Progenitor cell of endocrine pancreas (in vitro differentiated cells): ENCODE data around the gene OXLD1. TPM values are rescaled to one million over a fixed set of nuclear protein-coding genes. Genes with fewer than 3 reads are reported as not detected.

Source experiments
- DNase-seq: peaks from one replicate; pipeline ENCODE4 v3.0.0; 2021; ENCODE audit warnings: low spot score; ENCODE audit not compliant: unreplicated experiment
- H3K27ac Mint-ChIP-seq: 2 replicates; pipeline ENCODE4 v1.8.0; 2021; ENCODE audit warnings: mild to moderate bottlenecking, moderate library complexity, mixed read lengths
- H3K27me3 Mint-ChIP-seq: 2 replicates; pipeline ENCODE4 v1.8.0; 2021; ENCODE audit warnings: mixed read lengths
- H3K36me3 Mint-ChIP-seq: 2 replicates; pipeline ENCODE4 v1.8.0; 2022; ENCODE audit warnings: mixed read lengths; ENCODE audit not compliant: insufficient read depth
- H3K4me1 Mint-ChIP-seq: 2 replicates; pipeline ENCODE4 v1.8.0; 2021; ENCODE audit warnings: low read depth, mixed read lengths
- H3K4me3 Mint-ChIP-seq: 2 replicates; pipeline ENCODE4 v1.8.0; 2021; ENCODE audit warnings: low read depth, mild to moderate bottlenecking, moderate library complexity, mixed read lengths
- H3K9me3 Mint-ChIP-seq: 2 replicates; pipeline ENCODE4 v1.8.0; 2021; ENCODE audit warnings: low read depth, mixed read lengths
- total RNA-seq: library from RNA; stranded (reverse); gene quantifications from 2 replicates; pipeline ENCODE4 v1.2.1, GENCODE V29; 2021
- TF ChIP-seq, protein P1 (sequence below): fragments of 200-600 bp; sonication (generic); IDR thresholded peaks from one replicate; pipeline ENCODE4 v1.5.0; 2021; ENCODE audit warnings: antibody characterized with exemption, mild to moderate bottlenecking; ENCODE audit not compliant: unreplicated experiment

OXLD1 gene
- total RNA-seq, 1 donor from 2014 or later, result 18.6 TPM

DNA sequence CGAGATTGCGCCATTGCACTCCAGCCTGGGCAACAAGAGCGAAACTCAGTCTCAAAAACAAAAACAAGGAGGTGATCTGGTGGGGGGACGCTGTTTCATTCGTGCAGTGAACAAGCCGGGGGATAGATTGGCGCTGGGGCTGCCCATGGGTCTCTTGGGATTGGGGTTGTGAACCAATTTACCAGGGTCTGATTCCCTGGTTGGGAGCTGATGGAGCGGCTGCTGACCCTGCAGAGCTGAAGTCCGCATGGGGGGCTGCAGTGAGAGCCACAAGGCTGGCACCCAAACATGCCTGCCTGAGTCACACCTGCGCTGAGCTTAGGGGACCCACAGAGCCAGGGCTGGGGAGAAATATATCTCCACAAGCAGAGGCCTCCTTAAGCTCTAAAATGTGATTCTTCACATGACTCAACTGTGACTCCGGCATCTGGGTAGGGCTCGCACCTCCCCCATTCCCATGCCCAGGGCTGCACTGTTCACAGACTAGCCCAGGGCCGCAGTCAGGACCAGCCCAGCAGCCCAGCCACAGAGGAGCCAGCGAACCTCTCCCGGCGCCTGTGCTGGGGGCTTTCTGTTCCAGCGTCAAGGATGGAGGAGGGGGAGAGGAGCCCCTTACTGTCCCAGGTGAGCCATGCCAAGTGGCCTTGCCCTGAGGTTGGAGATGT lies 24.4 kb downstream of the OXLD1 start:
- Mint-ChIP-seq H3K36me3 (no peaks in the 10 kb centered on the region), H3K4me3 (no peak overlapping the region), H3K4me1 (peaks cover 1% of the 10 kb centered on the region), H3K27ac (no peak overlapping the region), H3K9me3 (no peaks in the 10 kb centered on the region), H3K27me3 (peaks cover 3% of the 10 kb centered on the region)
- TF ChIP-seq, protein P1, sequence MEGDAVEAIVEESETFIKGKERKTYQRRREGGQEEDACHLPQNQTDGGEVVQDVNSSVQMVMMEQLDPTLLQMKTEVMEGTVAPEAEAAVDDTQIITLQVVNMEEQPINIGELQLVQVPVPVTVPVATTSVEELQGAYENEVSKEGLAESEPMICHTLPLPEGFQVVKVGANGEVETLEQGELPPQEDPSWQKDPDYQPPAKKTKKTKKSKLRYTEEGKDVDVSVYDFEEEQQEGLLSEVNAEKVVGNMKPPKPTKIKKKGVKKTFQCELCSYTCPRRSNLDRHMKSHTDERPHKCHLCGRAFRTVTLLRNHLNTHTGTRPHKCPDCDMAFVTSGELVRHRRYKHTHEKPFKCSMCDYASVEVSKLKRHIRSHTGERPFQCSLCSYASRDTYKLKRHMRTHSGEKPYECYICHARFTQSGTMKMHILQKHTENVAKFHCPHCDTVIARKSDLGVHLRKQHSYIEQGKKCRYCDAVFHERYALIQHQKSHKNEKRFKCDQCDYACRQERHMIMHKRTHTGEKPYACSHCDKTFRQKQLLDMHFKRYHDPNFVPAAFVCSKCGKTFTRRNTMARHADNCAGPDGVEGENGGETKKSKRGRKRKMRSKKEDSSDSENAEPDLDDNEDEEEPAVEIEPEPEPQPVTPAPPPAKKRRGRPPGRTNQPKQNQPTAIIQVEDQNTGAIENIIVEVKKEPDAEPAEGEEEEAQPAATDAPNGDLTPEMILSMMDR, result no peak
- no peak for DNase-seq

DNA sequence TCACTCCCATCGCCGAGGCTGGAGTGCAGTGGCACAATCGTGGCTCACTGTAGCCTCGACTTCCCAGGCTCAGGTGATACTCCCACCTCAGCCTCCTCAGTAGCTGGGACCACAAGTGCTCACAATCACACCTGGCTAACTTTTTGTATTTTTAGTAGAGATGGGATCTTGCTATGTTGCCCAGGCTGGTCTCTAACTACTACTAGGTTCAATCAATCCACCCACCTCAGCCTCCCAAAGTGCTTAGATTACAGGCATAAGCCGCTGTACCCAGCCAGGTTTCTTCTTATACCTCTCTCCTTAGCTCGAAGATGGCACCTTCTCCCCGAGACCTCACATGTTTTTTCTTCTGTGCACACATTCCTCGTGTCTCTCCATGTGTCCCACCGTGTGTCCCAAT lies 26.4 kb downstream of the OXLD1 start:
- H3K4me1 Mint-ChIP-seq, result peaks cover 11% of the 10 kb centered on the region
- no peaks in the 10 kb centered on the region for H3K9me3 Mint-ChIP-seq
- H3K4me3 Mint-ChIP-seq, result no peak overlapping the region
- H3K36me3 Mint-ChIP-seq, result no peaks in the 10 kb centered on the region
- no peaks in the 10 kb centered on the region for H3K27me3 Mint-ChIP-seq
- H3K27ac Mint-ChIP-seq, result no peak overlapping the region
- TF ChIP-seq, protein P1, result no peak
- DNase-seq, result no peak

DNA sequence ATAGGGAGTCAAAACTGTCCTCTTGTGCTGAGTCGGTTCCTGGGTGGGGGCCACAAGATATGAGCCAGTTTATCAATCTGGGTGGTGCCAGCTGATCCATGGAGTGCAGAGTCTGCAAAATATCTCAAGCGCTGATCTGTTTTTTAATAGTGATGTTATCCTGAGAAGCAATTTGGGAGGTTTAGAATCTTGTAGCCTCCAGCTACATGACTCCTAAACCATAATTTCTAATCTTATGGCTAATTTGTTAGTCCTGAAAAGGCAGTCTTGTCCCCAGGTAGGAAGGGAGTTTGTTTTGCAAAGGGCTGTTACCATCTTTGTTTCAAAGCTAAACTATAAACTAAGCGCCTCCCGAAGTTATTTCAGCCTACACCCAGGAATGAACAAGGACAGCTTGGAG lies 27.7 kb downstream of the OXLD1 start:
- no peaks in the 10 kb centered on the region for H3K9me3 Mint-ChIP-seq
- H3K27me3 Mint-ChIP-seq, result no peaks in the 10 kb centered on the region

DNA sequence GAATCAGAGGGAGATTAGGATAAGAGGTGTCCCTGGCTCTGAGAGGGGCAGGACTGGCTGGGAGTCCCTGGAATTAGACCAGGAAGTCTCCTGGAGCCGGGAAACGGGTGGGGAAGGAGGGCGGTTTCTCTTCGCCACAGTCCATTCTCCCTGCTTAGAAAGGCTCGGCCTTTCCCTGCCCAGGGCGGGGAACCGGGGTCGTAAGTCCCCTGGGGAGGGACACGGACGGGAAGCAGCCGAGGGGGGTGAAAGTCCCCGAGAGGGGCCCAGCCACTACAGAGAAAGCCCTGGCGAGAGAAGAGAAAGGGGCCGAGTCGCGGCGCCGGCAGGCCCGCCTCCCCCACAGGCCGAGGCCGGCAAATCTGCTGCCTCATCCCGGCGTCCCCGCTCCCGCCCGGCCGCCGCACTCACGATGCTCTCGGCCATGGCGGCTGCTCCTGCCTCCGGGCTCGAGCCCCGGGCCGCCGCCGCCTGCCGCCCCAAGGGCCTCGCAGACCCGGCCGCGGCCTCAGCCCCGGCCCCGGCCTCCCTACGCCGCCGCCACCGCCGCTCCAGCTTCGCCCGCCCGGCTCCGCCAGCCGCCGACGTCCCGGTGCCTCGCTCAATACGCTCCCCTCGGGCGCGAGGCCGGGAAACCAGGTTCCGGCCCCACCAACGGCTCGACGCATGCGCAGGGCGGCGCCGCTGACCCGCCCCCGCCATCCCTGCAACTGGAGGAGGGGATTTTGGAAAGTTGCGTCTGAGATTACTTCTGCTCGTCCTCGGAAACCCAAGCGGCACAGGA lies 29.7 kb downstream of the OXLD1 start, which contains the start of the genes NPLOC4 and TSPAN10:
NPLOC4 (minus strand) TSS at position 608 of the 784 bp plus-strand sequence; CDS start at position 426, 182 bp downstream.
TSPAN10 (plus strand) TSS at position 692 of the 784 bp plus-strand sequence. CDS start 5,217 bp downstream, outside the sequence.
- peaks cover 11% of the 10 kb centered on the region for H3K4me1 Mint-ChIP-seq
- TF ChIP-seq, protein P1, result no peak
- no peaks in the 10 kb centered on the region for H3K36me3 Mint-ChIP-seq
- peak within 1 kb of the TSS; percentile 89 for H3K4me3 Mint-ChIP-seq
- no peaks in the 10 kb centered on the region for H3K27me3 Mint-ChIP-seq
- peak; percentile 83 for DNase-seq
- H3K9me3 Mint-ChIP-seq, result no peaks in the 10 kb centered on the region
- peak within 1 kb of the TSS; percentile 96 for H3K27ac Mint-ChIP-seq

More for the DNA sequence above, 27.7 kb downstream of the OXLD1 start:
- no peak overlapping the region for H3K4me3 Mint-ChIP-seq
- peaks cover 11% of the 10 kb centered on the region for H3K4me1 Mint-ChIP-seq
- no peaks in the 10 kb centered on the region for H3K36me3 Mint-ChIP-seq
- peak overlapping the region; percentile 49 for H3K27ac Mint-ChIP-seq
- TF ChIP-seq, protein P1, result no peak
- DNase-seq, result no peak

DNA sequence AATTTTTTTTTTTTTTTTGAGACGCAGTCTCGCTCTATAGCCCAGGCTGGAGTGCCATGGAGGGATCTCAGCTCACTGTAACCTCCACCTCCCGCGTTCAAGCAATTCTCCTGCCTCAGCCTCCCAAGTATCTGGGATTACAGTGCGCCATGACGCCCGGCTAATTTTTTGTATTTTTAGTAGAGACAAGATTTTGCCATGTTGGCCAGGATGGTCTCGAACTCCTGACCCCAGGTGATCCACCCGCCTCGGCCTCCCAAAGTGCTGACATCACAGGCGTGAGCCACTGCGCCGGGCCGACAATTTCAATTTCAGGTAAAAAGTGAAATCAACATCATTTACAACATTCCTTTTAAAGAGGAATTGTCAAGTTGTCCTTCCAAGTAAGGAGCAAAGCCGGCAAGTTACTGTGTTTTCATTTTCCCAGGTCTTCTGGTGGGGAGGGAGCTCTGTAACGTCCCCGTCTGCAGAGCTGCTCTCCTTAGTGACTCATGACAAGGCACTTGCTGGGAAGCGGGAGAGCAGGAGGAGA lies 30.4 kb downstream of the OXLD1 start:
- H3K4me1 Mint-ChIP-seq, result peaks cover 11% of the 10 kb centered on the region
- H3K4me3 Mint-ChIP-seq, result peak overlapping the region; percentile 89
- TF ChIP-seq, protein P1, result no peak
- H3K27ac Mint-ChIP-seq, result peak overlapping the region; percentile 96
- no peaks in the 10 kb centered on the region for H3K9me3 Mint-ChIP-seq
- DNase-seq, result no peak
- no peaks in the 10 kb centered on the region for H3K36me3 Mint-ChIP-seq
- no peaks in the 10 kb centered on the region for H3K27me3 Mint-ChIP-seq
